HepG2 (cell line): Measurements from ENCODE around the gene NECTIN2. TPM values are rescaled to one million over a fixed set of nuclear protein-coding genes. Genes with fewer than 3 reads are reported as not detected.

Experiments
- AGO1 ChIP-seq: fragments of 200-400 bp; formaldehyde crosslinking; IDR thresholded peaks from 2 replicates; pipeline ENCODE4 v1.6.1; 2017; ENCODE audit warnings: mild to moderate bottlenecking, low read depth, low read length, moderate library complexity; ENCODE audit not compliant: poor library complexity, severe bottlenecking
- ARID4A ChIP-seq: sonication (generic); formaldehyde crosslinking; IDR thresholded peaks from 2 replicates; pipeline ENCODE4 v1.5.0; 2020; ENCODE audit warnings: mild to moderate bottlenecking, missing genetic modification reagents, borderline replicate concordance
- ARNT2 ChIP-seq: sonication (generic); formaldehyde crosslinking; IDR thresholded peaks from 2 replicates; pipeline ENCODE4 v1.8.0; 2022; ENCODE audit warnings: mild to moderate bottlenecking, low read depth, missing genetic modification reagents, moderate library complexity
- ATF3 ChIP-seq: sonication (generic); formaldehyde crosslinking; IDR thresholded peaks from 2 replicates; pipeline ENCODE4 v1.4.0; 2020; ENCODE audit warnings: missing genetic modification reagents
- GATAD2A ChIP-seq: IDR thresholded peaks from 2 replicates; pipeline ENCODE4 v1.6.1; 2016
- HMG20A ChIP-seq: IDR thresholded peaks from 2 replicates; pipeline ENCODE4 v1.6.1; 2016; ENCODE audit warnings: borderline replicate concordance
- HNF4G ChIP-seq, 2 experiments: sonication (generic) in 1 of 2; formaldehyde crosslinking in 1 of 2; IDR thresholded peaks; 2 replicates each; pipeline versions ENCODE4 v1.4.0 to v1.6.1; 2011 to 2020; ENCODE audit warnings: borderline replicate concordance in 2 of 2, low read depth in 2 of 2, mild to moderate bottlenecking in 2 of 2, low read length in 1 of 2, missing genetic modification reagents in 1 of 2, moderate library complexity in 1 of 2
- IRF2 ChIP-seq: IDR thresholded peaks from 2 replicates; pipeline ENCODE4 v1.6.1; 2018; ENCODE audit warnings: missing genetic modification reagents, missing compliant biosample characterization
- JUND ChIP-seq: sonication (generic); formaldehyde crosslinking; IDR thresholded peaks from 2 replicates; pipeline ENCODE4 v1.8.0; 2022; ENCODE audit warnings: mild to moderate bottlenecking, missing genetic modification reagents
- MAFK ChIP-seq, 2 experiments: IDR thresholded peaks in 1 of 2; conservative IDR thresholded peaks in 1 of 2; 2 replicates each; pipeline ENCODE4 v1.6.1; 2011; ENCODE audit warnings: improper control_type of control experiment in 2 of 2, low read length in 2 of 2
- MYC ChIP-seq: sonication (generic); formaldehyde crosslinking; IDR thresholded peaks from 2 replicates; pipeline ENCODE4 v1.9.0; 2021; ENCODE audit warnings: missing genetic modification reagents, borderline replicate concordance
- NAIF1 ChIP-seq: sonication (generic); formaldehyde crosslinking; IDR thresholded peaks from 2 replicates; pipeline ENCODE4 v1.5.0; 2020; ENCODE audit warnings: mild to moderate bottlenecking, missing genetic modification reagents, borderline replicate concordance
- PHF8 ChIP-seq: sonication (generic); formaldehyde crosslinking; IDR thresholded peaks from 2 replicates; pipeline ENCODE4 v1.5.0; 2020; ENCODE audit warnings: missing genetic modification reagents
- RBM39 ChIP-seq: fragments of 200-400 bp; formaldehyde crosslinking; IDR thresholded peaks from one replicate; pipeline ENCODE4 v1.6.1; 2018; ENCODE audit warnings: antibody characterized with exemption, mild to moderate bottlenecking, low read depth, low read length; ENCODE audit not compliant: poor library complexity, severe bottlenecking
- RFX5 ChIP-seq: IDR thresholded peaks from 2 replicates; pipeline ENCODE4 v1.6.1; 2011; ENCODE audit warnings: low read depth, low read length, improper control_type of control experiment
- SIN3A ChIP-seq: IDR thresholded peaks from 2 replicates; pipeline ENCODE4 v1.6.1; 2011; ENCODE audit warnings: low read depth, mild to moderate bottlenecking, control low read depth, low read length, borderline replicate concordance
- SMAD3 ChIP-seq: sonication (generic); formaldehyde crosslinking; IDR thresholded peaks from 2 replicates; pipeline ENCODE4 v1.4.0; 2020; ENCODE audit warnings: missing genetic modification reagents
- SMYD3 ChIP-seq: sonication (generic); formaldehyde crosslinking; IDR thresholded peaks from 2 replicates; pipeline ENCODE4 v1.8.1; 2023; ENCODE audit warnings: mild to moderate bottlenecking, missing genetic modification reagents
- ZNF136 ChIP-seq: sonication (generic); formaldehyde crosslinking; IDR thresholded peaks from 2 replicates; pipeline ENCODE4 v1.8.1; 2022; ENCODE audit warnings: low read depth, mild to moderate bottlenecking, moderate library complexity, missing genetic modification reagents
- ZNF350 ChIP-seq: sonication (generic); formaldehyde crosslinking; IDR thresholded peaks from 2 replicates; pipeline ENCODE4 v1.4.0; 2020; ENCODE audit warnings: mild to moderate bottlenecking, low read depth, missing genetic modification reagents, borderline replicate concordance
- ZNF556 ChIP-seq: sonication (generic); formaldehyde crosslinking; IDR thresholded peaks from 2 replicates; pipeline ENCODE4 v1.4.0; 2020; ENCODE audit warnings: mild to moderate bottlenecking, missing genetic modification reagents, borderline replicate concordance
- ZSCAN29 ChIP-seq: sonication (generic); formaldehyde crosslinking; conservative IDR thresholded peaks from 2 replicates; pipeline ENCODE4 v1.4.0; 2020; ENCODE audit warnings: mild to moderate bottlenecking, missing genetic modification reagents
- polyA plus RNA-seq, 8 experiments: library from polyadenylated mRNA; depleted of rRNA in 3 of 8; stranded (reverse) in 7 of 8; unstranded in 1 of 8; fragments of >200 nt; fragmentation: Illumina TruSeq in 4 of 8; extraction: Trizol in 4 of 8; gene quantifications; 2 replicates each; pipeline versions ENCODE4 v1.2.1 to v1.2.3, GENCODE V29; 2011 to 2016; ENCODE audit warnings: low read depth in 4 of 8, missing spikeins in 1 of 8, mixed read lengths in 1 of 8; ENCODE audit not compliant: insufficient read depth in 1 of 8
- total RNA-seq, 5 experiments: library from RNA; depleted of rRNA; stranded (reverse); fragments of >200 nt; fragmentation: Illumina TruSeq; extraction: Trizol; gene quantifications; 2 replicates each; pipeline ENCODE4 v1.2.3, GENCODE V29; 2016; ENCODE audit warnings: low read depth in 1 of 5
- TF ChIP-seq, protein P1 (sequence below): sonication (generic); formaldehyde crosslinking; IDR thresholded peaks from 2 replicates; pipeline ENCODE4 v1.8.1; 2023; ENCODE audit warnings: missing genetic modification reagents, mild to moderate bottlenecking, borderline replicate concordance

Gene NECTIN2
- total and polyA plus RNA-seq, 2 of the 13 experiments (the other 11 are each of a cell fraction or from before 2014, with no cell fraction given), result 75.4 to 114 TPM

- peak; percentile 89 for TF ChIP-seq ARID4A (CRISPR knock-in tag)
- TF ChIP-seq ARNT2, result no peak
- 0 out of 2 replicates have a peak, but pooled peaks have one; percentile 61 for TF ChIP-seq ZNF136
- TF ChIP-seq RBM39, result peak; percentile 96
- peak; percentile 100 for TF ChIP-seq SIN3A
- TF ChIP-seq ATF3 (CRISPR knock-in tag), result peak; percentile 17; the same call in 1 of the 2 replicates
- TF ChIP-seq GATAD2A (CRISPR knock-in tag), result peak; percentile 61
- TF ChIP-seq AGO1, result no peak
- peak; percentile 79; the same call in 1 of the 2 replicates for TF ChIP-seq SMYD3 (CRISPR knock-in tag)
- peak; percentile 66; the same call in 1 of the 2 replicates for TF ChIP-seq SMAD3 (CRISPR knock-in tag)
- TF ChIP-seq, protein P1, sequence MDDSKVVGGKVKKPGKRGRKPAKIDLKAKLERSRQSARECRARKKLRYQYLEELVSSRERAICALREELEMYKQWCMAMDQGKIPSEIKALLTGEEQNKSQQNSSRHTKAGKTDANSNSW, result no peak
- 0 out of 2 replicates have a peak, but pooled peaks have one; percentile 24 for TF ChIP-seq HMG20A (CRISPR knock-in tag)
- TF ChIP-seq PHF8 (CRISPR knock-in tag), result peak; percentile 62; the same call in 1 of the 2 replicates
- TF ChIP-seq RFX5, result peak; percentile 57; the same call in 1 of the 2 replicates
- 0 out of 2 replicates have a peak, but pooled peaks have one; percentile 9 for TF ChIP-seq NAIF1 (CRISPR knock-in tag)
- TF ChIP-seq ZSCAN29 (CRISPR knock-in tag), result no peak
- peak; percentile 16; the same call in 1 of the 2 replicates for TF ChIP-seq ZNF556 (CRISPR knock-in tag)
- 0 out of 4 replicates have a peak, but pooled peaks of 1 of the 2 experiments have one; percentile 5 for TF ChIP-seq MAFK (conservative IDR thresholded peaks at IDR 0.05 in 1 of 2, IDR thresholded peaks at IDR 0.05 in 1 of 2; ENCODE audit: low read length in 2 of 2)
- peak; percentile 26; the same call in 1 of the 2 replicates for TF ChIP-seq HNF4G (IDR thresholded peaks at IDR 0.05; ENCODE audit: borderline replicate concordance, low read depth, low read length)
- TF ChIP-seq HNF4G (CRISPR knock-in tag; IDR thresholded peaks at IDR 0.05; ENCODE audit: borderline replicate concordance, low read depth), result no peak
- peak; percentile 96 for TF ChIP-seq IRF2 (CRISPR knock-in tag)
- 0 out of 2 replicates have a peak, but pooled peaks have one; percentile 66 for TF ChIP-seq ZNF350
- no peak; the same call in 1 of the 2 replicates for TF ChIP-seq MYC
- 0 out of 2 replicates have a peak, but pooled peaks have one; percentile 11 for TF ChIP-seq JUND
Observed at GRCh38 chr19:44890366-44891015, 44.4 kb downstream of the NECTIN2 start (continued).
